HepG2 (cell line): Measurements from ENCODE around the gene LCN12. TPM values are rescaled to one million over a fixed set of nuclear protein-coding genes. Genes with fewer than 3 reads are reported as not detected.

Experiments used
- CREB1 ChIP-seq, 2 experiments: fragments of 450-650 bp in 1 of 2; IDR thresholded peaks; 2 replicates each; pipeline ENCODE4 v1.6.1; 2016 to 2017; ENCODE audit warnings: control low read depth in 1 of 2, mild to moderate bottlenecking in 1 of 2, missing compliant biosample characterization in 1 of 2, missing genetic modification characterization in 1 of 2
- CREM ChIP-seq, 2 experiments: sonication (generic) in 1 of 2; formaldehyde crosslinking in 1 of 2; IDR thresholded peaks; 2 replicates each; pipeline versions ENCODE4 v1.4.0 to v1.6.1; 2016 to 2020; ENCODE audit warnings: antibody characterized with exemption in 1 of 2, mild to moderate bottlenecking in 1 of 2, missing genetic modification reagents in 1 of 2
- FIP1L1 ChIP-seq: fragments of 200-400 bp; formaldehyde crosslinking; IDR thresholded peaks from 2 replicates; pipeline ENCODE4 v1.6.1; 2018; ENCODE audit warnings: low read depth, mild to moderate bottlenecking, low read length, moderate library complexity, borderline replicate concordance; ENCODE audit not compliant: insufficient read depth
- HES4 ChIP-seq: sonication (generic); formaldehyde crosslinking; IDR thresholded peaks from 2 replicates; pipeline ENCODE4 v1.9.0; 2021; ENCODE audit warnings: mild to moderate bottlenecking, missing genetic modification reagents, borderline replicate concordance
- HNF4G ChIP-seq, 2 experiments: sonication (generic) in 1 of 2; formaldehyde crosslinking in 1 of 2; IDR thresholded peaks; 2 replicates each; pipeline versions ENCODE4 v1.4.0 to v1.6.1; 2011 to 2020; ENCODE audit warnings: borderline replicate concordance in 2 of 2, low read depth in 2 of 2, mild to moderate bottlenecking in 2 of 2, low read length in 1 of 2, missing genetic modification reagents in 1 of 2, moderate library complexity in 1 of 2
- JARID2 ChIP-seq: sonication (generic); formaldehyde crosslinking; IDR thresholded peaks from 2 replicates; pipeline ENCODE4 v1.8.1; 2023; ENCODE audit warnings: missing genetic modification reagents, inconsistent platforms; ENCODE audit not compliant: insufficient replicate concordance
- KLF9 ChIP-seq: IDR thresholded peaks from 2 replicates; pipeline ENCODE4 v1.6.1; 2016; ENCODE audit warnings: low read depth
- MXI1 ChIP-seq: IDR thresholded peaks from 3 replicates; pipeline ENCODE4 v1.6.1; 2012; ENCODE audit warnings: low read depth, low read length, inconsistent platforms, borderline replicate concordance
- NFATC3 ChIP-seq: sonication (generic); formaldehyde crosslinking; IDR thresholded peaks from 2 replicates; pipeline ENCODE4 v1.5.1; 2020; ENCODE audit warnings: mild to moderate bottlenecking, missing genetic modification reagents
- PITX1 ChIP-seq: sonication (generic); formaldehyde crosslinking; IDR thresholded peaks from 2 replicates; pipeline ENCODE4 v1.5.1; 2020; ENCODE audit warnings: mild to moderate bottlenecking, missing genetic modification reagents
- REPIN1 ChIP-seq: sonication (generic); formaldehyde crosslinking; IDR thresholded peaks from 2 replicates; pipeline ENCODE4 v1.8.0; 2022; ENCODE audit warnings: missing genetic modification reagents, low read depth, mild to moderate bottlenecking, borderline replicate concordance
- SMAD9 ChIP-seq: sonication (generic); formaldehyde crosslinking; IDR thresholded peaks from 2 replicates; pipeline ENCODE4 v1.5.1; 2020; ENCODE audit warnings: mild to moderate bottlenecking, missing genetic modification reagents
- SMARCC2 ChIP-seq: fragments of 450-650 bp; IDR thresholded peaks from 2 replicates; pipeline ENCODE4 v1.6.1; 2017; ENCODE audit warnings: antibody characterized with exemption, mild to moderate bottlenecking
- SSRP1 ChIP-seq: IDR thresholded peaks from 2 replicates; pipeline ENCODE4 v1.6.1; 2016; ENCODE audit warnings: control low read depth
- ZNF207 ChIP-seq: fragments of 450-650 bp; IDR thresholded peaks from 2 replicates; pipeline ENCODE4 v1.6.1; 2016; ENCODE audit warnings: antibody characterized with exemption, borderline replicate concordance
- ZNF225 ChIP-seq: sonication (generic); formaldehyde crosslinking; IDR thresholded peaks from 2 replicates; pipeline ENCODE4 v1.4.0; 2020; ENCODE audit warnings: mild to moderate bottlenecking, missing genetic modification reagents
- ZNF256 ChIP-seq: sonication (generic); formaldehyde crosslinking; conservative IDR thresholded peaks from 2 replicates; pipeline ENCODE4 v1.4.0; 2020; ENCODE audit warnings: missing genetic modification reagents
- ZNF367 ChIP-seq: sonication (generic); formaldehyde crosslinking; IDR thresholded peaks from 2 replicates; pipeline ENCODE4 v1.4.0; 2020; ENCODE audit warnings: missing genetic modification reagents, borderline replicate concordance
- ZNF549 ChIP-seq: sonication (generic); formaldehyde crosslinking; IDR thresholded peaks from 2 replicates; pipeline ENCODE4 v1.5.0; 2020; ENCODE audit warnings: missing genetic modification reagents
- ZNF788 ChIP-seq: sonication (generic); formaldehyde crosslinking; IDR thresholded peaks from 2 replicates; pipeline ENCODE4 v1.5.0; 2020; ENCODE audit warnings: mild to moderate bottlenecking, missing genetic modification reagents, borderline replicate concordance
- polyA plus RNA-seq, 8 experiments: library from polyadenylated mRNA; depleted of rRNA in 3 of 8; stranded (reverse) in 7 of 8; unstranded in 1 of 8; fragments of >200 nt; fragmentation: Illumina TruSeq in 4 of 8; extraction: Trizol in 4 of 8; gene quantifications; 2 replicates each; pipeline versions ENCODE4 v1.2.1 to v1.2.3, GENCODE V29; 2011 to 2016; ENCODE audit warnings: low read depth in 4 of 8, missing spikeins in 1 of 8, mixed read lengths in 1 of 8; ENCODE audit not compliant: insufficient read depth in 1 of 8
- total RNA-seq, 5 experiments: library from RNA; depleted of rRNA; stranded (reverse); fragments of >200 nt; fragmentation: Illumina TruSeq; extraction: Trizol; gene quantifications; 2 replicates each; pipeline ENCODE4 v1.2.3, GENCODE V29; 2016; ENCODE audit warnings: low read depth in 1 of 5
- TF ChIP-seq, protein P1 (sequence below): sonication (generic); formaldehyde crosslinking; IDR thresholded peaks from 2 replicates; pipeline ENCODE4 v1.4.0; 2020; ENCODE audit warnings: missing genetic modification reagents, borderline replicate concordance
- TF ChIP-seq, protein P2 (sequence below): IDR thresholded peaks from 2 replicates; pipeline ENCODE4 v1.6.1; 2018; ENCODE audit warnings: missing genetic modification reagents
- TF ChIP-seq, protein P3 (sequence below): IDR thresholded peaks from 2 replicates; pipeline ENCODE4 v1.6.1; 2016; ENCODE audit warnings: missing genetic modification reagents, missing compliant biosample characterization
- TF ChIP-seq, protein P4 (sequence below): sonication (generic); formaldehyde crosslinking; IDR thresholded peaks from 2 replicates; pipeline ENCODE4 v1.5.0; 2020; ENCODE audit warnings: missing genetic modification reagents
- TF ChIP-seq, protein P5 (sequence below): sonication (generic); formaldehyde crosslinking; IDR thresholded peaks from 2 replicates; pipeline ENCODE4 v1.8.1; 2023; ENCODE audit warnings: mild to moderate bottlenecking, missing genetic modification reagents, borderline replicate concordance

Gene LCN12
- total and polyA plus RNA-seq, 2 of the 13 experiments (the other 11 are each of a cell fraction or from before 2014, with no cell fraction given) = 3.4 to 6.9 TPM

DNA sequence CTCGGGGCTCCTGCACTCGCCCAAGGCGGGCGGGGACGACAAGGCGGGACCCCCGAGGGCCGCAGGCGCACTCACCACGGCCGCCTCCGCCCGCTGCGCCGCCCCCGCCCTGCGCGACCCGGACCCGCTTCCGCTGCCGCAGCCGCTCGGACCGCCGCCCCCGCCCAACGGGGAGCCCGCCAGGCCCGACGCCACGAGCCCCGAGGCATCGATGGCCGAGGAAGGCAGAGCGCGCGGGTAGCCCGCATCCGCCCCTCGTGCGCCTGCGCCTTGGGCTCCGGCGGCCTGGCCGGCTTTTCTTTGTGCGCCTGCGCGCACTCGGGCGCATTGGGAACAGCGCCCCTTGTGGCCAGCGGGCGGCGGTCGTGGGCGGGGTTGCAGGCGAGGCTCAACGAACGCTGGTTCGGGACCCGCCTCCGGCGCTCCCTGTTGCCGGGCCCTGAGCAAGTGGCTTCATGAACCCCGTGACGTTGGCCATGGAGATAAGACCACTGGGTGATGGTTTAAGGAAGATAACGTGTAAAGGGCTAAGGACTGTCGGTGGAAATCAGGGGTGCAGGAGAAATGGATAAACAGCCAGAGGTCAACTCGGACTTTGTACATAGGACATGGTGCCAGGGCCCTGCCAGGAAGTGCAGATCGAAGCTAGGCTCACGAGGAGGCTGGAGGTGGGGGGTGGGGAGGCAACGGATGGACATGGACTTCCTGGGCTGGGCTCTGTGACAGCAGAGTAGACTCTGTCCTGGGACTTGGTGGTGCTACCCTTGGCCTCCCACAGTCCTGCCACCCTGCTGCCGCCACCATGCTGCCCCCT, 7.3 kb upstream of the LCN12 start, which contains the start of the genes C8G and FBXW5 (continued):
- TF ChIP-seq, protein P1, sequence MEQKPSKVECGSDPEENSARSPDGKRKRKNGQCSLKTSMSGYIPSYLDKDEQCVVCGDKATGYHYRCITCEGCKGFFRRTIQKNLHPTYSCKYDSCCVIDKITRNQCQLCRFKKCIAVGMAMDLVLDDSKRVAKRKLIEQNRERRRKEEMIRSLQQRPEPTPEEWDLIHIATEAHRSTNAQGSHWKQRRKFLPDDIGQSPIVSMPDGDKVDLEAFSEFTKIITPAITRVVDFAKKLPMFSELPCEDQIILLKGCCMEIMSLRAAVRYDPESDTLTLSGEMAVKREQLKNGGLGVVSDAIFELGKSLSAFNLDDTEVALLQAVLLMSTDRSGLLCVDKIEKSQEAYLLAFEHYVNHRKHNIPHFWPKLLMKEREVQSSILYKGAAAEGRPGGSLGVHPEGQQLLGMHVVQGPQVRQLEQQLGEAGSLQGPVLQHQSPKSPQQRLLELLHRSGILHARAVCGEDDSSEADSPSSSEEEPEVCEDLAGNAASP = 0 out of 2 replicates have a peak, but pooled peaks have one; percentile 25
- TF ChIP-seq, protein P2, sequence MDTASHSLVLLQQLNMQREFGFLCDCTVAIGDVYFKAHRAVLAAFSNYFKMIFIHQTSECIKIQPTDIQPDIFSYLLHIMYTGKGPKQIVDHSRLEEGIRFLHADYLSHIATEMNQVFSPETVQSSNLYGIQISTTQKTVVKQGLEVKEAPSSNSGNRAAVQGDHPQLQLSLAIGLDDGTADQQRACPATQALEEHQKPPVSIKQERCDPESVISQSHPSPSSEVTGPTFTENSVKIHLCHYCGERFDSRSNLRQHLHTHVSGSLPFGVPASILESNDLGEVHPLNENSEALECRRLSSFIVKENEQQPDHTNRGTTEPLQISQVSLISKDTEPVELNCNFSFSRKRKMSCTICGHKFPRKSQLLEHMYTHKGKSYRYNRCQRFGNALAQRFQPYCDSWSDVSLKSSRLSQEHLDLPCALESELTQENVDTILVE (CRISPR knock-in tag) = peak; percentile 56; the same call in 1 of the 2 replicates
- TF ChIP-seq HES4 (CRISPR knock-in tag) (no peak), CREB1 (IDR thresholded peaks at IDR 0.05) (0 out of 2 replicates have a peak, but pooled peaks have one; percentile 18), CREB1 (CRISPR knock-in tag; IDR thresholded peaks at IDR 0.05) (no peak), ZNF549 (CRISPR knock-in tag) (no peak), PITX1 (no peak), HNF4G (IDR thresholded peaks at IDR 0.05; ENCODE audit: borderline replicate concordance, low read depth, low read length) (peak; percentile 69; the same call in 1 of the 2 replicates), HNF4G (CRISPR knock-in tag; IDR thresholded peaks at IDR 0.05; ENCODE audit: borderline replicate concordance, low read depth) (no peak), JARID2 (no peak), MXI1 (peak; percentile 81; the same call in 1 of the 3 replicates), ZNF225 (CRISPR knock-in tag) (no peak), FIP1L1 (no peak), SMARCC2 (no peak), KLF9 (CRISPR knock-in tag) (0 out of 2 replicates have a peak, but pooled peaks have one; percentile 33), NFATC3 (peak; percentile 86; the same call in 1 of the 2 replicates), ZNF256 (CRISPR knock-in tag) (no peak), ZNF788 (CRISPR knock-in tag) (peak; percentile 74; the same call in 1 of the 2 replicates), ZNF207 (no peak), ZNF367 (CRISPR knock-in tag) (no peak), SMAD9 (no peak), CREM (IDR thresholded peaks at IDR 0.05) (no peak), CREM (CRISPR knock-in tag; IDR thresholded peaks at IDR 0.05) (no peak), SSRP1 (CRISPR knock-in tag) (no peak), REPIN1 (CRISPR knock-in tag) (peak; percentile 31; the same call in 1 of the 2 replicates)
- TF ChIP-seq, protein P3, sequence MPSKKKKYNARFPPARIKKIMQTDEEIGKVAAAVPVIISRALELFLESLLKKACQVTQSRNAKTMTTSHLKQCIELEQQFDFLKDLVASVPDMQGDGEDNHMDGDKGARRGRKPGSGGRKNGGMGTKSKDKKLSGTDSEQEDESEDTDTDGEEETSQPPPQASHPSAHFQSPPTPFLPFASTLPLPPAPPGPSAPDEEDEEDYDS (CRISPR knock-in tag) = peak; percentile 13; the same call in 1 of the 2 replicates
- TF ChIP-seq, protein P4, sequence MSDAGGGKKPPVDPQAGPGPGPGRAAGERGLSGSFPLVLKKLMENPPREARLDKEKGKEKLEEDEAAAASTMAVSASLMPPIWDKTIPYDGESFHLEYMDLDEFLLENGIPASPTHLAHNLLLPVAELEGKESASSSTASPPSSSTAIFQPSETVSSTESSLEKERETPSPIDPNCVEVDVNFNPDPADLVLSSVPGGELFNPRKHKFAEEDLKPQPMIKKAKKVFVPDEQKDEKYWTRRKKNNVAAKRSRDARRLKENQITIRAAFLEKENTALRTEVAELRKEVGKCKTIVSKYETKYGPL = no peak
- TF ChIP-seq, protein P5, sequence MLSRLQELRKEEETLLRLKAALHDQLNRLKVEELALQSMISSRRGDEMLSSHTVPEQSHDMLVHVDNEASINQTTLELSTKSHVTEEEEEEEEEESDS (CRISPR knock-in tag) = no peak
